HG03439 (cell line): ENCODE results near the gene CANX.

Source experiments
- ATAC-seq: cut with Tn5 transposase; IDR thresholded peaks from one replicate; pipeline ENCODE4 v1.9.1; 2021; ENCODE audit warnings: mild to moderate bottlenecking, moderate library complexity; ENCODE audit not compliant: unreplicated experiment

CANX gene

GRCh38 chr5:179773686-179774040 lies 74.9 kb downstream of the CANX start:
- ATAC-seq, result no peak

GRCh38 chr5:179774442-179774841 lies 75.7 kb downstream of the CANX start:
- ATAC-seq, result no peak

- no peak for ATAC-seq
These were observed 77.7 kb downstream of the CANX start for GRCh38 chr5:179776411-179776938.

- ATAC-seq, result no peak
These were observed 78.7 kb downstream of the CANX start for GRCh38 chr5:179777456-179777855.

- no peak for ATAC-seq
These were observed 79.1 kb downstream of the CANX start for GRCh38 chr5:179777909-179778308.

- ATAC-seq, result no peak
These were observed 79.8 kb downstream of the CANX start for GRCh38 chr5:179778591-179778990.

- no peak for ATAC-seq
These were observed 81.1 kb downstream of the CANX start for GRCh38 chr5:179779826-179780225.

GRCh38 chr5:179780362-179780761 lies 81.6 kb downstream of the CANX start:
- ATAC-seq, result no peak
